MM.1S (cell line): ENCODE data around the gene ANAPC4.

Source experiments
- DNase-seq: peaks from one replicate; pipeline ENCODE4 v3.0.0-alpha.2; 2015
- H2AFZ ChIP-seq: fragments of 300-600 bp; sonication (generic); 2 replicates; pipeline ENCODE4 v1.6.0; 2016; ENCODE audit warnings: antibody characterized with exemption, low read length
- H3F3A ChIP-seq: fragments of 300-600 bp; sonication (generic); 2 replicates; pipeline ENCODE4 v1.6.1; 2016; ENCODE audit warnings: mild to moderate bottlenecking, antibody characterized with exemption, low read length, moderate library complexity, mixed read lengths; ENCODE audit not compliant: insufficient read depth
- H3K27ac ChIP-seq: fragments of 300-600 bp; sonication (generic); 2 replicates; pipeline ENCODE4 v1.5.1; 2016; ENCODE audit warnings: mild to moderate bottlenecking, low read length
- H3K27me3 ChIP-seq: fragments of 300-600 bp; sonication (generic); replicated peaks from 2 replicates; pipeline ENCODE4 v1.6.0; 2016; ENCODE audit warnings: low read length; ENCODE audit not compliant: insufficient read depth
- H3K36me3 ChIP-seq: fragments of 300-600 bp; sonication (generic); replicated peaks from 2 replicates; pipeline ENCODE4 v1.6.1; 2016; ENCODE audit warnings: mild to moderate bottlenecking, low read length, mixed read lengths; ENCODE audit not compliant: insufficient read depth
- H3K4me1 ChIP-seq: fragments of 300-600 bp; sonication (generic); 2 replicates; pipeline ENCODE4 v1.6.1; 2016; ENCODE audit warnings: low read length, mixed read lengths
- H3K4me2 ChIP-seq: fragments of 300-600 bp; sonication (generic); 2 replicates; pipeline ENCODE4 v1.6.0; 2016; ENCODE audit warnings: low read depth, low read length
- H3K4me3 ChIP-seq: fragments of 300-600 bp; sonication (generic); 2 replicates; pipeline ENCODE4 v1.5.1; 2016; ENCODE audit warnings: low read length, mixed read lengths
- H3K79me2 ChIP-seq: fragments of 300-600 bp; sonication (generic); 2 replicates; pipeline ENCODE4 v1.6.1; 2016; ENCODE audit warnings: mixed run types, low read length, mixed read lengths
- H3K9ac ChIP-seq: fragments of 300-600 bp; sonication (generic); 2 replicates; pipeline ENCODE4 v1.6.1; 2016; ENCODE audit warnings: low read length, mixed read lengths
- H3K9me2 ChIP-seq: fragments of 300-600 bp; sonication (generic); replicated peaks from 2 replicates; pipeline ENCODE4 v1.6.1; 2016; ENCODE audit warnings: mild to moderate bottlenecking, low read length, mixed read lengths; ENCODE audit not compliant: insufficient read depth
- H3K9me3 ChIP-seq: fragments of 300-600 bp; sonication (generic); replicated peaks from 2 replicates; pipeline ENCODE4 v1.6.1; 2016; ENCODE audit warnings: mild to moderate bottlenecking, low read length, mixed read lengths; ENCODE audit not compliant: insufficient read depth
- H4K20me1 ChIP-seq: fragments of 300-600 bp; sonication (generic); 2 replicates; pipeline ENCODE4 v1.6.1; 2016; ENCODE audit warnings: mild to moderate bottlenecking, low read length, moderate library complexity, mixed read lengths; ENCODE audit not compliant: insufficient read depth
- CTCF ChIP-seq: fragments of 300-600 bp; sonication (generic); IDR thresholded peaks from 2 replicates; pipeline ENCODE4 v1.5.1; 2016; ENCODE audit warnings: antibody characterized with exemption, low read length, mixed read lengths
- EZH2 ChIP-seq: fragments of 300-600 bp; sonication (generic); optimal IDR thresholded peaks from 2 replicates; pipeline ENCODE3; 2017; ENCODE audit warnings: low read depth, mild to moderate bottlenecking, antibody characterized with exemption, low read length, mixed read lengths
- EZH2phosphoT487 ChIP-seq: fragments of 300-600 bp; sonication (generic); IDR thresholded peaks from 2 replicates; pipeline ENCODE4 v1.6.1; 2018; ENCODE audit warnings: antibody characterized with exemption, low read length

ANAPC4 gene

GRCh38 chr4:25433966-25434827 is 57.1 kb downstream of the ANAPC4 start:
- H3K4me3 ChIP-seq: no peak overlapping the region
- no peaks in the 10 kb centered on the region for H3K9me3 ChIP-seq
- H3K27ac ChIP-seq: no peak overlapping the region
- H3K79me2 ChIP-seq: no peaks in the 10 kb centered on the region
- no peaks in the 10 kb centered on the region for H3K36me3 ChIP-seq
- H3F3A ChIP-seq: no peaks in the 10 kb centered on the region
- no peaks in the 10 kb centered on the region for H3K27me3 ChIP-seq
- H3K4me1 ChIP-seq: no peaks in the 10 kb centered on the region
- DNase-seq: no peak
- H4K20me1 ChIP-seq: no peaks in the 10 kb centered on the region
- H3K4me2 ChIP-seq: no peak overlapping the region
- H3K9me2 ChIP-seq: no peaks in the 10 kb centered on the region
- no peak overlapping the region for H2AFZ ChIP-seq
- no peak overlapping the region for H3K9ac ChIP-seq
- TF ChIP-seq EZH2: no peak
- no peak for TF ChIP-seq EZH2phosphoT487
- no peak for TF ChIP-seq CTCF

DNA sequence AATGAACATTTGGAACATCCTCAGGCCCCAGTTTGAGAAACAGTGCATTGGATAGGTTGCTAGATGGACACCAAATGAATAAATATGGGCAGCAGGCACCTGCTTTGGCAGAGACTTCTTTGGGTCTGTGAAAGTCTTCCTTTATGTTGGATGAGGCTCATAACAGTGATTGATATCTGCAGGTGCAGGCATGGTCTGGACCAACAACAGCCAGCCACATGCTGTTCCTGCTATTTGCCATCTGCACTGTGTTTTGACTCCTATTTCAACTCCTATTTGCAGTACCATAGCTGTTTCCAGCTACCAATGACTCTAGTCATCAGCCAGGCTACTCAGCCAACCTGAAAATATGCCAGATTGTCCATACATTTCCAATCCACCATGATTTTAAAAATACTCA is 60.9 kb downstream of the ANAPC4 start:
- Histone ChIP-seq H3F3A (no peaks in the 10 kb centered on the region), H3K4me1 (no peaks in the 10 kb centered on the region), H3K9me3 (no peaks in the 10 kb centered on the region), H3K4me2 (no peak overlapping the region), H3K27me3 (no peaks in the 10 kb centered on the region), H3K9ac (no peak overlapping the region), H4K20me1 (no peaks in the 10 kb centered on the region), H2AFZ (no peak overlapping the region), H3K36me3 (no peaks in the 10 kb centered on the region), H3K4me3 (no peak overlapping the region), H3K79me2 (no peaks in the 10 kb centered on the region), H3K27ac (no peak overlapping the region), H3K9me2 (no peaks in the 10 kb centered on the region)
- TF ChIP-seq EZH2: no peak
- TF ChIP-seq EZH2phosphoT487: no peak
- TF ChIP-seq CTCF: no peak
- no peak for DNase-seq

DNA sequence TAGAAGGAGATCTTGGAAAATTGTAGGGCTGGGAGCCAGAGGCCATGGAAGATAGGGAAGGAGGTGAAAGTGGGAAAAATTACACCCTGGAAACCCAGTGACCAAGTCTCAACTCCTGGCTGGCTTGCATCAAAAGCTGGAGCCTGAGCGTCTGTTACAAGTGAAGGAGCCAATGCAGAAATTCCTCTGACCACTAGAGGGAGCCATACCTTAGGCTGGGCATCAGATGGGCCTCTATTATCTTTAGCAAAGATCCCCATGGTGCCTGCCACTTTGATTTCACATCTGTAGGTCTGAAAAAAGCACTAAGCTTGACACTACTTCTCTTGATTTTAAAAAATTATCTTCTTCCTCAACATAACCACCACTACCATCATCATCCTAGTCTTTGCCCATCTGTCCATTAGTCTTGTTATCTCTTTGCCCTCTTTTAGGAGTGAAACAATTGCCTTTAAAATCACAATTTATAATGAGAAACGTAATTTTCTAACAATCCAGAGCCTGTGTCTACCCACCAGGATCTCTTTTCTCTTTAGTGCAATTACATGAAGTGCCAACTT is 62.9 kb downstream of the ANAPC4 start:
- no peak overlapping the region for H3K27ac ChIP-seq

More for the DNA sequence above, 62.9 kb downstream of the ANAPC4 start:
- TF ChIP-seq EZH2: no peak
- TF ChIP-seq CTCF: peak; percentile 86
- TF ChIP-seq EZH2phosphoT487: no peak
- no peaks in the 10 kb centered on the region for H4K20me1 ChIP-seq
- H3K4me1 ChIP-seq: no peaks in the 10 kb centered on the region
- DNase-seq: peak; percentile 77
- no peak overlapping the region for H3K4me3 ChIP-seq
- H3K27me3 ChIP-seq: no peaks in the 10 kb centered on the region
- H3K36me3 ChIP-seq: no peaks in the 10 kb centered on the region
- H3K9ac ChIP-seq: no peak overlapping the region
- no peaks in the 10 kb centered on the region for H3K79me2 ChIP-seq
- no peaks in the 10 kb centered on the region for H3K9me3 ChIP-seq
- no peak overlapping the region for H3K4me2 ChIP-seq
- no peaks in the 10 kb centered on the region for H3K9me2 ChIP-seq
- no peaks in the 10 kb centered on the region for H3F3A ChIP-seq
- H2AFZ ChIP-seq: no peak overlapping the region
